Measurements from ENCODE around the gene MYRF.

The MYRF gene

GRCh38 chr11:61837411-61838005, 85.1 kb downstream of the MYRF start:
- no peak for DNase-seq (ENCODE audit: low read depth in 1 of 2, low spot score in 1 of 2)
